HEK293T (cell line): ENCODE results near the gene ZKSCAN5.

Experiments used
- CTCF ChIA-PET: fragments of 350-600 bp; formaldehyde crosslinking; extraction: SDS; loops from one replicate; lab custom pipeline; 2021; ENCODE audit warnings: antibody characterized with exemption, inconsistent platforms; lab: Yijun Ruan, JAX
- POLR2A ChIA-PET: fragments of 350-600 bp; formaldehyde crosslinking; extraction: SDS; loops from one replicate; lab custom pipeline; 2020; ENCODE audit warnings: antibody characterized with exemption, inconsistent platforms; lab: Yijun Ruan, JAX
- DNase-seq: peaks from one replicate; pipeline ENCODE4 v3.0.0; 2012; ENCODE audit warnings: mixed read lengths; ENCODE audit errors: extremely low spot score
- ARNT ChIP-seq: fragments of 450-650 bp; IDR thresholded peaks from 2 replicates; pipeline ENCODE4 v1.6.1; 2017; ENCODE audit warnings: mild to moderate bottlenecking
- BHLHE40 ChIP-seq: fragments of 450-650 bp; IDR thresholded peaks from 2 replicates; pipeline ENCODE4 v1.6.1; 2016; ENCODE audit warnings: mild to moderate bottlenecking, moderate library complexity, borderline replicate concordance
- CTBP1 ChIP-seq: fragments of 450-650 bp; IDR thresholded peaks from 2 replicates; pipeline ENCODE4 v1.6.1; 2016; ENCODE audit warnings: borderline replicate concordance
- ELF4 ChIP-seq: fragments of 450-650 bp; IDR thresholded peaks from 2 replicates; pipeline ENCODE4 v1.6.1; 2017; ENCODE audit warnings: antibody characterized with exemption
- FOXA1 ChIP-seq: fragments of 450-650 bp; IDR thresholded peaks from 2 replicates; pipeline ENCODE4 v1.6.1; 2016; ENCODE audit warnings: mild to moderate bottlenecking
- FOXK2 ChIP-seq: fragments of 450-650 bp; IDR thresholded peaks from 2 replicates; pipeline ENCODE4 v1.6.1; 2016; ENCODE audit warnings: mild to moderate bottlenecking
- FOXM1 ChIP-seq: fragments of 450-650 bp; IDR thresholded peaks from 2 replicates; pipeline ENCODE4 v1.6.1; 2017; ENCODE audit warnings: mild to moderate bottlenecking, borderline replicate concordance
- HDGF ChIP-seq: fragments of 450-650 bp; IDR thresholded peaks from 2 replicates; pipeline ENCODE4 v1.6.1; 2017; ENCODE audit warnings: antibody characterized with exemption, borderline replicate concordance
- L3MBTL2 ChIP-seq: fragments of 450-650 bp; conservative IDR thresholded peaks from 2 replicates; pipeline ENCODE4 v1.6.1; 2016; ENCODE audit warnings: mild to moderate bottlenecking
- LEF1 ChIP-seq: fragments of 450-650 bp; IDR thresholded peaks from 2 replicates; pipeline ENCODE4 v1.6.1; 2017; ENCODE audit warnings: mild to moderate bottlenecking, borderline replicate concordance
- NFRKB ChIP-seq: fragments of 450-650 bp; IDR thresholded peaks from 2 replicates; pipeline ENCODE4 v1.6.1; 2016; ENCODE audit warnings: mild to moderate bottlenecking, moderate library complexity
- SP1 ChIP-seq: fragments of 450-650 bp; IDR thresholded peaks from 2 replicates; pipeline ENCODE4 v1.6.1; 2017
- SUZ12 ChIP-seq: fragments of 450-650 bp; IDR thresholded peaks from 2 replicates; pipeline ENCODE4 v1.6.1; 2016; ENCODE audit warnings: mild to moderate bottlenecking
- TARDBP ChIP-seq: fragments of 450-650 bp; IDR thresholded peaks from 2 replicates; pipeline ENCODE4 v1.6.1; 2016
- ZNF384 ChIP-seq: fragments of 450-650 bp; IDR thresholded peaks from 2 replicates; pipeline ENCODE4 v1.6.1; 2016
- TF ChIP-seq, protein P1 (sequence below): fragments of 450-650 bp; IDR thresholded peaks from 2 replicates; pipeline ENCODE4 v1.6.1; 2016

The ZKSCAN5 gene

DNA sequence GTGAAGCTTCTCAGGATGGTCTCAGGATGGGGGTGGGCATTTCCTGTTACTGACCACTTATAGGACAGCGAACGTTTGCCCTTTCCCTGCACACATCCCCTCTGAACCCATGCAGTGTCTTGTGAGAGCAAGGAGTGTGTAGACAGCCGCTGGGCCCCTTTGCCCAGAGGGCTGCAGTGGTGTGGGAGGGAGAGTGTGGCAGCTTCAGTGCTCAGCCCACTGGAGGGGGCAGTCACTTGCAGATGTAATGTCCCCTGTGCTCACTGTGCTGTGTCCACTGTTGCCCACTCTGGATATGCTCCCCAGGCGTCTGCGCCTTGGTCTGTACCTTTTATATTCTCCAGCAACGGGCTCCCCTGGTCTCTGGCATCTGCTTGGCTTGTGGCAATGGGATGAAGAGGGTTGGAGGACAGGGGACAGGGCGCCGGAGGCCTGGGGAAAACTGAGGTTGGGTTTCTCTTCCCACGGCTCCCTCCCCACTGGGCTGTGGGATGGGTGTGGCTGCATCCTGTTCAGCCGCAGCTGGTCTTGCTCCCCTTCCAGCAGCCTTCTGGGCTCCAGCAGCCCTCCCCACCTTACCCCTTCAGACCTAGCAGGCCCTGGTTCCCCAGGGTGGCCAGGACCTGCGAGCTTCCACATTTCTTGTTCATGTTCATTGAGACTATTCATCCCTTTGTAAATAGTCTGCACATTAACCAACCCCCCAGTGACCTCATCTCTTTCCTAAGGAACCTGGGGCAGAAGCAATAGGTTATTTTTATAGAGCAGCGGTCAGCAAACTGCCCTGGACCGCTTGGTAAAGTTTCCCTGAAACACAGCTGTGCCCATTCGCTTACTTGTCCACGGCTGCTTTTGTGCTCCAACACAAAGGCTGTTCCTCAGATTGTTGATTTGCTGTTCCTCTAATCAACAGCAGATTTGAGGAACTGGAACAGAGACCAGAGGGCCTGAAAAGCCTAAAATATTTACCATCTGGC, 25.7 kb upstream of the ZKSCAN5 start:
- TF ChIP-seq FOXK2 (no peak), HDGF (no peak), CTBP1 (no peak), ELF4 (no peak), NFRKB (no peak), LEF1 (no peak), SUZ12 (no peak), L3MBTL2 (no peak), TARDBP (no peak), ZNF384 (no peak), FOXA1 (no peak), FOXM1 (no peak), SP1 (no peak), ARNT (no peak), BHLHE40 (no peak)
- TF ChIP-seq, protein P1, sequence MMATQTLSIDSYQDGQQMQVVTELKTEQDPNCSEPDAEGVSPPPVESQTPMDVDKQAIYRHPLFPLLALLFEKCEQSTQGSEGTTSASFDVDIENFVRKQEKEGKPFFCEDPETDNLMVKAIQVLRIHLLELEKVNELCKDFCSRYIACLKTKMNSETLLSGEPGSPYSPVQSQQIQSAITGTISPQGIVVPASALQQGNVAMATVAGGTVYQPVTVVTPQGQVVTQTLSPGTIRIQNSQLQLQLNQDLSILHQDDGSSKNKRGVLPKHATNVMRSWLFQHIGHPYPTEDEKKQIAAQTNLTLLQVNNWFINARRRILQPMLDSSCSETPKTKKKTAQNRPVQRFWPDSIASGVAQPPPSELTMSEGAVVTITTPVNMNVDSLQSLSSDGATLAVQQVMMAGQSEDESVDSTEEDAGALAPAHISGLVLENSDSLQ: no peak
- POLR2A ChIA-PET: interaction anchor here (1.1 kb wide), 1 partner anchor 21 kb away, joined by 3 read pairs; the partner anchor contains the start of gene ZNF394
- CTCF ChIA-PET: no interaction called here
- no peak for DNase-seq

DNA sequence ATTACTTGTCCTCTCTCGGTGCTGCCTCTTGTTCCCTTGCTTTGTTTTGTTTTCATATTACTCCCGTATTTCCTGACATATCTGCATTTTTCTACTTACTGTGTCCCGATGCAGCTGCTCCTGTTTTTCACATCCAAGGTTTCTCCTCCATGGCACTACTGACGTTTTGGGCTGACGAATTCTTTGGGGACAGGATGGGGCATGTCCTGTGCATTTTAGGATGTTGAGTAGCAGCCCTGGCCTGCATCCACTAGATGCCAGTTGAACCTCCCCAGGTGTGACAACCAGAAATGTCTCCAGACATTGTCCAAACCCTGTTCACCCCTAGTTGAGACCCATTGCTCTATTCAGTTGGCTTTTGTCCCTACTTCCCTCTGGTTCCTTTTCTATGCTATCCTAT, 19.4 kb upstream of the ZKSCAN5 start:
- ChIA-PET CTCF (interaction anchor here (0.6 kb wide), 1 partner anchor 26 kb away, joined by 4 read pairs; no protein-coding TSS in a partner anchor), POLR2A (interaction anchor here (2.0 kb wide), 1 partner anchor 15 kb away, joined by 6 read pairs; the partner anchor contains the start of gene ZNF394)
- TF ChIP-seq FOXK2 (no peak), HDGF (no peak), BHLHE40 (no peak), LEF1 (no peak)
- DNase-seq: no peak

DNA sequence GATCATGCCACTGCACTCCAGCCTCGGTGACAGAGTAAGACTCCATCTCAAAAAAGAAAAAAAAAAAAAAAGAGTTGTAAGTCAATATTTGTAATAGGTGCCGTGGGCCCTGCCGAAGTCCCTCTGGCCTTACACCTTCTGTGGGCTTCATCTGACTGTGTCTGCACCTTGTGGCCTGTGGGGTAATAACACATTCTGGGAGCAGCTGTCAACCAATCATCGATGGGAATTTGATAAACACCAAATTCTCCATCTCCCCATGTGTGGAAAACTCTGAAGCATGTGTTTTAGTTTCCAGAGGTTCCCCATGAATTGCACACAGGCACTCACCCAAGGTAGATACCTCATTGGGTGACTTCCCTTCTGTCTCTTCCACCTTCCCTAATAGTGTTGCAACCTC, 15.2 kb upstream of the ZKSCAN5 start:
- no peak for TF ChIP-seq LEF1
- TF ChIP-seq, protein P1: 0 out of 2 replicates have a peak, but pooled peaks have one; percentile 4
- POLR2A ChIA-PET: interaction anchor here (1.0 to 1.3 kb wide), 2 partner anchors 11 to 15 kb away, joined by 3 to 5 read pairs; partner anchors contain the start of genes ZKSCAN5 and ZNF394
- CTCF ChIA-PET: no interaction called here
- DNase-seq: peak; percentile 35

DNA sequence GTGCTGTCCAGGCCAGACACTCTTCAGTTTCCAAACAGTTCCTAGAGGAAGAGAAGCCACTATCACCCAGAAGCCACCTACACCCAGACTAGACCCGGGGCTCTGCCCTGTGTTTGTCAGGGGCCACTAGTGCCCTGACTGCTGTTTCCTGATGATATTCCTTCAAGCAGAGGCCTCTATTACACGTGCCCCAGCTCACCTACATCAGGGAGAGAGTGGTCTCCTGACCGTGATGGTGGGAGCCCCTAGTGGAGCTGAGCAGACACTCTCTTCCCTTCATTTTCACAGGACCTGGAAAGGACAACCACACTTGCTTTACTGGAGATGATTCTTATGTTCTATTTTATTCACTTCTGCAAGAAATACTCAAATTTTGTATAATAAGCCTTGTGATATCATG, 13.6 kb upstream of the ZKSCAN5 start:
- ChIA-PET CTCF (no interaction called here), POLR2A (interaction anchor here (1.2 kb wide), 1 partner anchor 9 kb away, joined by 6 read pairs; the partner anchor contains the start of gene ZNF394)
- no peak for DNase-seq
- TF ChIP-seq NFRKB (no peak), L3MBTL2 (no peak), FOXM1 (no peak), HDGF (no peak), ARNT (no peak), SUZ12 (no peak), FOXA1 (no peak), BHLHE40 (no peak), FOXK2 (no peak), ELF4 (no peak), ZNF384 (no peak), SP1 (no peak), CTBP1 (no peak), LEF1 (no peak), TARDBP (no peak)
- TF ChIP-seq, protein P1: no peak

GRCh38 chr7:99493823-99494222, 10.6 kb upstream of the ZKSCAN5 start:
- ChIA-PET CTCF (no interaction called here), POLR2A (no interaction called here)
- TF ChIP-seq BHLHE40 (no peak), ARNT (no peak), FOXM1 (no peak), FOXK2 (no peak), FOXA1 (no peak), SUZ12 (no peak), TARDBP (no peak), LEF1 (no peak)
- TF ChIP-seq, protein P1: no peak
- DNase-seq: no peak
